Kidney capillary endothelial cell (primary cell): ENCODE measurements around the gene ARHGAP12.
"Not testable (repeated sequence)": the region's sequence is repeated elsewhere in the genome, so short reads cannot be mapped to it uniquely, and the experiment has no call there.

ENCODE experiments used
- DNase-seq: peaks from one replicate; pipeline ENCODE4 v3.0.0-alpha.2; 2018; ENCODE audit warnings: low spot score

The ARHGAP12 gene

DNA sequence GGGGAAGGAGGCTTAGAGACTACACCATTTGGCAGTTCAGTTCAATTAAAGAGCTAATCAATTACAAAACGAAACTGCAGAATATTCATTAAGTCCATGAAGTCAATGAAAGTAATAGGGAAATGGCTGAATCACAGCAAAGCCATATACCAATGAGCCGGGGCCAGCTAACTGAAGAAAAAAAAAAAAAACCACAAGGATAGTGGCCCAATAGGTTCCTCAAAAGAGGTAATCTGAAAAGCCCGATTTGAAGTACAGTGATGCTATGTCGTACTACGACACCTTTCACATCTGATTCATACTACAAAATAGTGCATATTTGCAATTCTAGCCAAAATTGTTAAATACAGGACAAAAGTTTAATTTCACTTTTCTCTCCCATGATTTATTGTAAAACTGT is 2.5 kb downstream of the ARHGAP12 start:
- DNase-seq: no peak

DNA sequence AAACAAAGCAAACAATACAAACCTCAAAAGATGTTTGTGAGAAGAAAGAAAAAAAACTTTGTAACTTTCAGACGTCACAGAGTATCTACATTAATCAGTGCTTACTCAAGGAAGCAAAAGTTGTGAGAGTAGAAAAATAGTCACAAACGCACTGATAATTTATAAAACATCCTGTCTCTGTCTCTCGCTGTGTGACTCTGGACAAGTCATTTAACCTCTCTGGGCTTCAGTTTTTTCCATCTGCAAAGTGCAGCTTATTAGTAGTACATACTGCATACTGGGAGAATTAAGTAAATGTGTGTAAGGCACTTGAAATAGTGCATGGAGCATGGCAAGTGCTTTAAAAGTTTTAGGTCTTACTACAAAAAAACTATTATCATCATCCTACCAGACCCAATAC is 3.8 kb downstream of the ARHGAP12 start:
- no peak for DNase-seq

DNA sequence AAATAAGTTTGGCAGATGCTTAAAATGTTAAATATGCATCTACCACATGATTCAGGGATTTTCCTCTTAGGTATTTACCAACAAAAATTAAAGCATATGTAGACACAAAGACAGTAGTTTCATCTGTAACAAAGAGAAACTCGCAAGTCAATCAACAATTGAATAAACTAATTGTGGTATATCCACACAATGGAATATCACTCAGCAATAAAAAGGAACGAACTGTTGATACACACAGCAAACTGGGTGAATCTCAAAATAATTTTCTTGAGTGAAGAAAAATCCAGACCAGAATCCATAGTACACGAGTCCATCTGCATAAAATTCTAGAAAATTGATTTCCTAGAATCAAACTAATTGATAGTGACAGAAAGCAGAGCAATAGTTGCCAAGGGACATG is 5.2 kb downstream of the ARHGAP12 start:
- no peak for DNase-seq

DNA sequence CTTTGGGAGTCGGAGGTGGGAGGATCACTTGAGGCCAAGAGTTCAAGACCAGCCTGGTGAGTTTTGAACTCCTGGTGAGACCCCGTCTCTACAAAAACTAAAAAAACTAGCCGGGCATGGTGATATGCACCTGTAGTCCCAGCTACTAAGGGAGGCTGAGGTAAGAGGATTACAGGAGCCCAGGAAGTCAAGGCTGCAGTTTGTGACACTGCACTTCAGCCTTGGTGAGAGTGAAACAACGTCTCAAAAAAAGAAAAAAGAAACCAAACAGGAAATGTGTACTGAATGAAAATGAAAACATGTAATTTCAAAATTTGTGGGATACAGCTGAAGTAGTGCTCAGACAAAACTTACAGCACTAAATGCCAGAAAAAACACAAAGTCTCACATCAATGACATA is 7.6 kb downstream of the ARHGAP12 start:
- DNase-seq: no peak

DNA sequence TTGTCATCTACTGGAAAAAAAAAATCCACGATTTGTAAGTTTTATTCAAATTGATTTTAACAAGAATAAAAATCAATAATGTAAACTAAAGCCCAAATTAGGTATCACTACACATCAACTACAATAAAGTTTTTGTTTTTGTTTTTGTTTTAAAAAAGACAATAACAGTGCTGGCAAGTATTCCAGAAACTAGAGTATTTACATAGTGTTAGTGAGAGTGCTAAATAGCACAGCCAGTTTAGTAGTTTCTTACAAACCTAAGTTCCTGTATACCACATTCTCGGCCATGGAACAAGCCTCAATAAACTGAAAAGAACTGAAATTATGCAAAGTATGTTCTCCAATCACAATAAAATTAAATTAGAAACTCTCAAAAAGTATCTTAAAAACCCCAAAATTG is 8.1 kb downstream of the ARHGAP12 start:
- no peak for DNase-seq

DNA sequence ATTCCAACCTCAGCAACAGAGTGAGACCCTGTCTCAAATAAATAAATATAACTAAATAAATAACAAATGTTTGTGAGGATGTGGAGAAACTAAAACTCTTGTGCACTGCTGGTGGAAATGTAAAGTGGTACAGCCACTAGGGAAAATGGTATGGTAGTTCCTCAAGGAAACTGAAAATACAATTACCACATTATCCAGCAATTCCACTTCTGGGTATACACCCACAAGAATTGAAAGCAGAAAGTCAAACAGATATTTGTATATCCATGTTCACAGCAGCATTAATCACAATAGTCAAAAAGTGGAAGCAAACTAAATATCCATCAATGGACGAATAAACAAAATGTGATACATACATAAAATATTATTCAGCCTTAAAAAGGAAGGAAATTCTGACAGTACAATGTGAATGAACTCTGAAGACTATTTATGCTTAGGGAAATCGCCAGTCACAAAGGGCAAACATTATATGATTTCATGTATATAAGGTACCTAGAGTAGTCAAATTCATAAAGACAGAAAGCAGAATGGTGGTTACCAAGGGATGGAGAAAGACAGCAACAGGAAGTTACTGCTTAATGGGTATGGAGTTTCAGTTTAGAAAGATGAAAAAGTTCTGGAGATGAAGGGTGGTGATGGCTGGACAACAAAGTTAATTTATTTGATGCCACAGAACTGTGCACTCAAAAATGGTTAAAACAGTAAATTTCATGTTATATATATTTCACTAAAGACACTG is 9.8 kb downstream of the ARHGAP12 start:
- DNase-seq: no peak

DNA sequence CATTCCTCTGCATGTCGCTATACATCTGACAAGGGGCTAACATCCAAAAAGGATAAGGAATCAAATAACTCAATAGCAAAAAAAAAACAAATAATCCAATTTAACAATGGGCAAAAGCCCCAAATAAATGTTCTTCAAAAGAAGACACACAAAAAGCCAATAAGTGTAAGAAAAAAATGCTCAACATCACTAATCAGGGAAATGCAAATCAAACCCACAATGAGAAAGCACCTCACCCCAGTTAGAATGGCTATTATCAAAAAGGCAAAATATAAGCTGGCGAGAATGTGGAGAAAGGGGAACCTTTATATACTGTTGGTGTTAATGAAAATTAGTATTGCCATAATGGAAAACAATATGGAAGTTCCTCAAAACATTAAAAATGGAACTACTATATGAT is 14.3 kb downstream of the ARHGAP12 start:
- DNase-seq: no peak

DNA sequence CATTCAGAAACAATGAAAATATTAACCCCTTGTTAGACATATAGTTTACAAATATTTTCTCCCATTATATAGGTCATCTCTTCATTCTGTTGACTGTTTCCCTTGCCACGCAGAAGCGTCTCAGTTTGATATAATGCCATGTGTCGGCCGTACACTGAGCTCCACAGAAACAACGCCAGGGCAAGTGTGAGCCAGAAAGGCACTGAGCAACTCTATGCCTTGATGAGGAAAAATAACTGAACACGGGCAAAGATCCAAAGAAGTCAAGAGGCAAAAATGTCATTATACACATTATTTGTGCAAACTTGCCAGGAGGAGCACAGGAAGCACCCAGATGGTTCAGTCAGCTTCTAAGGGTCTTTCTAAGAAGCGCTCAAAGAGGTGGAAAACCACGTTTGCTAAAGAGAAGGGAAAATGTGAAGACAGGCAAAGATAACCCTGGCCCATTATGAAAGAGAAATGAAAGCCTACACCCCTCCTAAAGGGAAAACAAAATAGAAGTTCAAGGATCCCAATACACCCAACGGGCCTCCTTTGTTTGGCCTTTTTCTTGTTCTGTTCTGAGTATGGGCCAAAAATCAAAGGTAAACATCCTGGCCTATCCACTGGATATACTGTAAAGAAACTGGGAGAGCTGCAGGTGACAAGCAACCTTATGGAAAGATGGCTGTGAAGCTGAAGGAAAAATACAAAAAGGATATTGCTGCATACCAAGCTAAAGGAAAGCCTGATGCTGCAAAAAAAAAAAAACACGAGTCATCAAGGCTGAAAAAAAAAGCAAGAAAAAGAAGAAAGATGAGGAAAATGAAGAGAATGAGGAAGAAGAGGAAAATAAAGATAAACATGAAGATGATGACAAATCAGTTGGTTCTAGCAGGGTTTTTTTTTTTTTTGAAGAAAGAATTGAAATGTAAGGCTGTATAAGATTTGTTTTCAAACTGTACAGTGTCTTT is 15.5 kb downstream of the ARHGAP12 start:
- no peak for DNase-seq

DNA sequence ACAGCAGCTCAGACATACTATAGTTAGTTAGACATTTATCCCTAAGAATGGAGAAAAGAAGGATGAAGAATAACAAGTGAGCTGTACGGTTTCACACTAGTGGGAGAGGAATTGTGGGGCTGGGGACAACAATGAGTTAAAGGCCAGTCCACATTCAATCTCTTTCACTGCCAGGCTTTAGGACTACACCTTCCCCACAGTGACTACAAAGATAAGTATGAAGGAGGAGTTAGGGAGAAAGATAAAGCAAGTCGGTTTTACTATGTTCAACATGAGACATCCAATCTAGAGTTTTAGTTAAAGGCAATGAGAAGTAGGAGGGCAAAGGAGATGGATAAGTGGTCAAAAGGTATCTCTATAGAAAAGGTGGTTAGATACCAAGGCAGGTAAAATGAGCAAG is 16.3 kb downstream of the ARHGAP12 start:
- no peak for DNase-seq

DNA sequence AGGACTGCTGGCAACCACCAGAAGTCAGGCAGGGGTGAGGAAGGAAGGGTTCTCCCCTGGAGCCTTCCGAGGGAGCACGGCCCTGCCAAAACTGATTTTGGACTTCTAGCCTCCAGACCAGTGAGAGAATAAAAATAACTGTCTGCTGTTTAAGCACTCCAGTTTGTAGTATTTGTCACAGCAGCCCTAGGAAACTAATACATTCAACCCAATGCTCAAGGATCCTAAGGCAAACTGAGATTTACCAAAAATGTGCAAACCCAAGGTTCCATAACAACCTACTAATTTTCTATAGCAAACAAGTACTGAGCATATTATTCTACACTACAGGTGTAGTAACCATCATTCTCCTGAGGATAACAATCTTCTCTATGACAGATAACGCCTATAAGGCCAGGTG is 18.6 kb downstream of the ARHGAP12 start:
- DNase-seq: no peak

DNA sequence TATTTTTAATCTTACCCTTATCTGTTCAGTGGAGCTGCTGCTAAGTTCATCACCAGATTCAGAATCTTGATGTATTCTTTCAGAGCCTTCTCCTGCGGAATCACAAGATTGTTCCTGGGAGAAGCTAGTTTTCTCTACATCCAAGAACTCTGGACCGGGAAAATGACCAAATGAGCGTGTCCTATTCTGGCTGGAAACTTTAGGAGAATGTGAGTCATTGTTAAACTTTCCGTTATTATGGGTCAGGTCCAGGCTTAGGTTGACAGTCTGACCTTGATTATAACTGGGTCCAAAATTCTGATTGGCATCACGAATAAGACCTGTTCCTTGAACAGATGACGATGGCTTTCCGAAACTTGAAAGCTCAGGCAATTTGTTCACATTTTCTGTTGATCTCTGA is 20.5 kb downstream of the ARHGAP12 start:
- DNase-seq: no peak

DNA sequence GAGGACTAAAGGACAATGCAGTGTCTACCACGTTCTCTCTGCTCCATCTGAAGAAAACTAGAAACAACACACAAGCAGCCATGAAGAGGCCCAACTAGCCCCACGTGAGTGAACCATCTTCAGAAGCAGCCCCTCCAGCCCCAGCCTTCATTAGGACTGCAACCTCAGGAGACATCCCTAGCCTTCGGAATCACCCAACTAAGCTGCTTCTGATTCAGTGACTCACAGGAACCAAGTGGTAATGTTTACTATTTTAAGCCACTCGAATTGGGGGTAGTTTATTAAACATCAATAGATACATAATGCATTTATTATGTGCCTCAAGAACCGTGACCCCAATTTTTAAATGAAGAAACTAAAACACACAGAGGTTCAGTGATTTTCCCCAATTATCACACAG is 22.6 kb downstream of the ARHGAP12 start:
- DNase-seq: no peak

DNA sequence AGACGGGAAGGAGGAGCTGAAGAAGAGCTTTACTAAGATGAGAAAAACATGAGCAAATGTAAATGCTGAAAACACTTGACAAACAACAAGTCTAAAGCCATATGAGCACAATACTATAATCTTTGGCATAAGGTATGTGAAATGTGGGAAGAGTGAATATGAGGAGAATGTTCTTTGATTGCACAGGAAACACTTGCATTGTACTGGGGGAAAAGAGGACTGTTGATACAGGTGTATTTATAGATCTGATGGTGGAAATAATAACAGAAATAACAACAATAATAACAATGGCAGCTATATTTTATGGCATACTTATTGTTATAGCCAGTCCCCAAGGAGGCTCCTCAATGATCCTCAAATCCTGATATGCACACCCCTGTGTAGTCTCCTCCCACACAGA is 23.0 kb downstream of the ARHGAP12 start:
- no peak for DNase-seq

DNA sequence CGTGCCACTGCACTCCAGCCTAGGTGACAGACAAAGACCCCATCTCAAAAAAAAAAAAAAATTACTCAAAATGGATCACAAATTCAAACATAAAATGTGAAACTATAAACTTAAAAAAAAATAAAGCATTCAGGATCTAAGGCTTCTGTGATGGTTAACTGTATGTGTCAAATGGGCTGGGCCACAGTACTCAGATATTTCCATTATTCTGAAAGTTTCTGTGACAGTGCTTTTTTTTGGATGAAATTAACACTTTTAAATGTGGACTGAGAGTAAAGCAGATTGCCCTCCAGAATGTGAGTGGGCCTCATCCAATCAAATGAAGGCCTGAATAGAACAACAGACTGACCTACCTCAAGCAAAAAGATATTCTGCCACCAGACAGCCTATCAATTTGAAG is 26.0 kb downstream of the ARHGAP12 start:
- DNase-seq: no peak

DNA sequence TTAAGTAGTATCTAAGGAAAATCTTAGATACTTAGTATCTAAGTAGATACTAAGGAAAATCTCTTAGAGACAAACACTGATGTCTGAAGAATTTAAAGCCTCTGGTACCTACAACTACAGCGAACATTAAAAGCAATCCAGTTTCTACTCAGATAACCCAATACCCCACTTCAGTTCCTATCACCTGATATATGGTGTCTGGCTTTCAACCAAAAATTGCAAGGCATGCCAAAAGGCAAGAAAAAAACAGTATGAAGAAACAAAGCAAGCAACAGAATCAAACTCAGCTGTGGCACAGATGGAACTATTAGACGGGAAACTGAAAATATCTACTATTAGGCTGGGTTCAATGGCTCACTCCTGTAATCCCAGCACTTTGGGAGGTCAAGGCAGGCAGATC is 31.1 kb downstream of the ARHGAP12 start:
- DNase-seq: no peak

DNA sequence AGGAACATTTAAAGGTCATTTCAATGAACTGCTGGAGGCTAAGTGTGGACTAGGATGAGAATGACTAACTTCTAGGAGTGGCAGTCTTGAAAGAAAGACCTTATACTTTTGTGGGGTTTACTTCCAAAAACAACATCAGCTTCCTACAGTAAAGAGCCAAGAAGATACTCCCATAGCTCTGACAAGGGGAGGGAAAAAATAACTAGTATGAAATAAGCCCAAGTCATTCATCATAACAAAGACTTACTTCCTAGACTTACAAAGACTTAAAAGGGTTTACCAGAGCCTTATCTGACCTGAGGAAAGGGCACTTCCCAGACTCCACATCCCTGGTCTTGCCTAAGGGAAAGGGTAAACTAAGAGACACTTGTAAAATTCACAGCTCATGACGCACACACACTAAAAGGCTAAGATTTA is 31.7 kb downstream of the ARHGAP12 start:
- DNase-seq: no peak

DNA sequence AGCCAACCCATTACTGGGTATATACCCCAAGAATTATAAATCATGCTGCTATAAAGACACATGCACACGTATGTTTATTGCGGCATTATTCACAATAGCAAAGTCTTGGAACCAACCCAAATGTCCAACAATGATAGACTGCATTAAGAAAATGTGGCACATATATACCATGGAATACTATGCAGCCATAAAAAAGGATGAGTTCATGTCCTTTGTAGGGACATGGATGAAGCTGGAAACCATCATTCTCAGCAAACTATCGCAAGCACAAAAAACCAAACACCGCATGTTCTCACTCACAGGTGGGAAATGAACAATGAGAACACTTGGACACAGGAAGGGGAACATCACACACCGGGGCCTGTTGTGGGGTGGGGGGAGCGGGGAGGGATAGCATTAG is 32.9 kb downstream of the ARHGAP12 start:
- not testable (repeated sequence) for DNase-seq

DNA sequence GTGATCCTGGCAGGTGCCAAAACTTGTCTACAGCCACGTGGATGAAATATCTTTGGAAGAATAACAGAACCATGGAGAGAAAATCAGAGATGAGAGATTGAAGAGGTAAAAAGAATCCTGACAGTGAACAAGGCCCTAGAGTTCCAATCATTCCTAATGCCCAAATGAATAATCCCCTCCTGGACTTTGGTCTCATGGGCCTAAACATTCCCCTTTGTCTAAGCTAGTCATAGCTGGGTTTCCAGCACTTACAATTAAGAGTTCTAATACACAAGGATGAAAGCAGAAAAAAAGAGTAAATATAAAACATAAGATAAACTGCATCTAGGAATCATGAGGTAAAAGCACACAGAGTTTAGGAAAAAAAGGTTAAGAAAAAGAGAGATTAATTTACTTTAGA is 40.2 kb downstream of the ARHGAP12 start:
- DNase-seq: no peak

DNA sequence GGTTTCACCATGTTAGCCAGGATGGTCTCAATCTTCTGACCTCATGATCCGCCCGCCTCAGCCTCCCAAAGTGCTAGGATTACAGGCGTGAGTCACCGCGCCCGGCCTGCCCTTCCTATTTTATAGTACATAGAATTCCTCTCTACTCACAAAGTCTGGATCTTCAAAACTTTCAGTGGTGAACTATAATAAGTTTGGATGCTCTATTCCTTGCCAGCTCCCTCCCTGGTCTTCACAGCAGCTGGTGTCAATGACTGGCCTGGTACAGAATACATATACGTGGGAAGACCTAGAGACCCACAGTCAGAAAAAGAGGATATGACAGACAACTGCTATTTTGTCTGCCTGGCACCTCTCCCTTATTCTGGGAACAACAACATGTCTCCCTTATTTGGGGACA is 40.8 kb downstream of the ARHGAP12 start:
- no peak for DNase-seq

DNA sequence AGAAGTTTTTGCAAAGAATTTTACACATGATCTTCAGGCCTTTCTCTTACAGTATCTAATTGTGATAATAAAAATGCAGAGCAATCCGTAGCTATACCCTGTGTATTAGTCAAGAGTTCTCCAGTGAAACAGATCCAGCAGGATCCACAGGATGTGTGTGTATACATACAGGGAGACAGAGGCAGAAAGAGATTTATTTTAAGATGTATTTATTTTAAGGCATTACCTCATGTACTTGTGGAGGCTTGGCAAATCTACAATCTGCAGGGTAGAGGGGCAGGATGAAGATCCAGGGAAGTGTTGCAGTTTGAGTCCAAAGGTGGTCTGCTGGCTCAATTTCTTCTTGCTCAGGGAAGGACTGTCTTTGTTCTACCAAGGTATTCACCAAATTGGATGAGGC is 41.7 kb downstream of the ARHGAP12 start:
- no peak for DNase-seq

DNA sequence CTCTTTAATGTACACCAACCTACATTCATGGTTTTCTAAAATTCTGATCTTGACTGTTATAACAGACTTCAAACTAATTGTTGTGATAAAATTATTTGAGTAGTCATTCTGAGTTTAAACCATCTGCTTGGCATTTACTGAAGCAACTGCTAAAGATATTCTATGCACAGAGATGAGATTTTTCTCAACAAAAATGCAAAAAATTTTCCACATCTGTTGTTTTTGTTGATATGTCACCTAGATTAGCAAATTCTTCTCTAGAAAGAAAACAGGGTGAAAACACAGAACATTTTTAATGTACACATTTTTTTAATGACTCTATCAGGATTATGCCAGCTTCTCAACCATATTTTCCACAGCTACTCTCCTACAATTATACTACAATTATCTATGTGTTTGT is 42.7 kb downstream of the ARHGAP12 start:
- DNase-seq: no peak

DNA sequence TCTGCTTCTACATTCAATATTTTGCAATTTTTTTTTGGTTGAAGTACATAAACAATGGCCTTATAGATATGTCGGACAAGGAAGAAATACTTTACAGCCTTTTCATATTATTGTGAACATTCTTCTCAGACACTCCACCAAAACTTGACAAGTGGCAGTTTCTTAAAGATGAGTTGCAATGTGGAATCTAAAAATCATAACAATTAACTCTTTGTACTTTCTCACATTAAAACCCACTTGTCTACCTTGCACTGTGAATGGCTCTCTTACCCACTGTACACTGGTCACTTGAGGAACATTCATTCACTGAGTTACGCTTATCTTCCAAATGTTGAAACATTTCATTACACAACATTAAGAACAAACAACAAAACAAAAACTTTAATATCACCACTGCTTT is 44.2 kb downstream of the ARHGAP12 start:
- no peak for DNase-seq

DNA sequence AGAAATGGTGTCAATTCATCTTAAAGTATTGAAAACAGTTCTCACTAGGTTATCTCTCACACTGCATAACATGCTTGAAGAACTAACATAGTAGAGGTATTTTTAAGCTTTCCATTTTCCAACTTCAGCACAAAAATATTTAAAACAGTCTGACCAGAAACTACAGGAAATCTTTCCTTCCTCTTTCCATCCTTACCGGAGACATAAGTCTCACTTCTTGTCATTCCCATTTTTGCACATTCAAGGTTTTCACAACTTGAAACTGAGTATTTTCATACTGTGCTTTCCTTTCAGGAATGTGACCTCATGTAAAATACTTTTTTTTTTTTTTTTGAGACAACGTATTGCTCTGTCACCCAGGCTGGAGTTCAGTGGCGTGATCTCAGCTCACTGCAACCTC is 45.2 kb downstream of the ARHGAP12 start:
- no peak for DNase-seq

DNA sequence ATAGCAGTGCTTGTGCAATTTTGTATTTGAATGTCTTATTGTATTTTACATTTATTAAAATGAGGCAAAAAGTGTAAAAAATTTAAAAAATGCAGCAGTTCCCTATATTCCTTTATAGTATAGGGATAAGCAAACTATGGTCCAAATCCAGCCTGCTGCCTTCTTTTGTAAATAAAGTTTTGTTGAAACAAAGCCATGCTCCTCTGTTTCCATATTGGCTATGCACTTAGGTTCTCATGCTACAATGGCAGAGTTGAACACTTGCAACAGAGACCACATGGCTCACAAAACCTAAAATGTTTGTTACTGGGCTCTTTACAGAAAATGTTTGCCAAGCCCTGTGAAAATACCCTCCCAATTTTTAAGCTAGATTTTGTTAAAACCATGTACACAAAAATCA is 50.1 kb downstream of the ARHGAP12 start:
- no peak for DNase-seq
